Loucy (cell line): ENCODE measurements around the gene ADORA2A.

Experiments
- H2AFZ ChIP-seq: fragments of 200-600 bp; sonication (generic); 2 replicates; pipeline ENCODE4 v1.6.0; 2016; ENCODE audit warnings: antibody characterized with exemption, mild to moderate bottlenecking, low read length, moderate library complexity
- H3F3A ChIP-seq: fragments of 200-600 bp; 2 replicates; pipeline ENCODE4 v1.6.0; 2016; ENCODE audit warnings: antibody characterized with exemption, low read depth, mild to moderate bottlenecking
- H3K27me3 ChIP-seq: fragments of 200-600 bp; sonication (generic); 2 replicates; pipeline ENCODE4 v1.6.1; 2014; ENCODE audit warnings: low read length, mild to moderate bottlenecking; ENCODE audit not compliant: insufficient read depth, poor library complexity, severe bottlenecking
- H3K36me3 ChIP-seq: fragments of 200-600 bp; sonication (generic); 2 replicates; pipeline ENCODE4 v1.6.1; 2016; ENCODE audit warnings: low read length; ENCODE audit not compliant: insufficient read depth
- H3K4me1 ChIP-seq: fragments of 200-600 bp; sonication (generic); 2 replicates; pipeline ENCODE4 v1.5.1; 2014; ENCODE audit warnings: low read length, mild to moderate bottlenecking; ENCODE audit not compliant: insufficient read depth, poor library complexity, severe bottlenecking
- H3K4me2 ChIP-seq: fragments of 200-600 bp; sonication (generic); 2 replicates; pipeline ENCODE4 v1.6.0; 2014; ENCODE audit warnings: antibody characterized with exemption, low read length, low read depth, mild to moderate bottlenecking; ENCODE audit not compliant: poor library complexity, severe bottlenecking
- H3K4me3 ChIP-seq: fragments of 200-600 bp; sonication (generic); 2 replicates; pipeline ENCODE4 v1.5.1; 2014; ENCODE audit warnings: low read length, mild to moderate bottlenecking, mixed read lengths; ENCODE audit not compliant: poor library complexity, severe bottlenecking
- H3K79me2 ChIP-seq: fragments of 200-600 bp; sonication (generic); 2 replicates; pipeline ENCODE4 v1.6.1; 2014; ENCODE audit warnings: low read length; ENCODE audit not compliant: insufficient read depth
- H3K9ac ChIP-seq: fragments of 200-600 bp; sonication (generic); 2 replicates; pipeline ENCODE4 v1.6.0; 2014; ENCODE audit warnings: mild to moderate bottlenecking, low read depth, low read length, moderate library complexity; ENCODE audit not compliant: poor library complexity, severe bottlenecking
- H3K9me2 ChIP-seq: fragments of 200-600 bp; sonication (generic); replicated peaks from 2 replicates; pipeline ENCODE4 v1.6.1; 2016; ENCODE audit warnings: low read depth, low read length, mixed read lengths
- H3K9me3 ChIP-seq: fragments of 200-600 bp; sonication (generic); 2 replicates; pipeline ENCODE4 v1.6.1; 2014; ENCODE audit warnings: mild to moderate bottlenecking, antibody characterized with exemption, low read length, low read depth; ENCODE audit not compliant: insufficient read depth
- H4K20me1 ChIP-seq: fragments of 200-600 bp; sonication (generic); 2 replicates; pipeline ENCODE4 v1.6.0; 2014; ENCODE audit warnings: antibody characterized with exemption, low read length, mild to moderate bottlenecking; ENCODE audit not compliant: insufficient read depth, poor library complexity, severe bottlenecking
- EZH2phosphoT487 ChIP-seq: fragments of 200-600 bp; IDR thresholded peaks from 2 replicates; pipeline ENCODE4 v1.6.1; 2018; ENCODE audit warnings: antibody characterized with exemption, mild to moderate bottlenecking, moderate library complexity, borderline replicate concordance
- TF ChIP-seq, protein P1 (sequence below): fragments of 200-600 bp; sonication (generic); conservative IDR thresholded peaks from 2 replicates; pipeline ENCODE4 v1.5.1; 2014; ENCODE audit warnings: mild to moderate bottlenecking, antibody characterized with exemption, low read length

ADORA2A gene

DNA sequence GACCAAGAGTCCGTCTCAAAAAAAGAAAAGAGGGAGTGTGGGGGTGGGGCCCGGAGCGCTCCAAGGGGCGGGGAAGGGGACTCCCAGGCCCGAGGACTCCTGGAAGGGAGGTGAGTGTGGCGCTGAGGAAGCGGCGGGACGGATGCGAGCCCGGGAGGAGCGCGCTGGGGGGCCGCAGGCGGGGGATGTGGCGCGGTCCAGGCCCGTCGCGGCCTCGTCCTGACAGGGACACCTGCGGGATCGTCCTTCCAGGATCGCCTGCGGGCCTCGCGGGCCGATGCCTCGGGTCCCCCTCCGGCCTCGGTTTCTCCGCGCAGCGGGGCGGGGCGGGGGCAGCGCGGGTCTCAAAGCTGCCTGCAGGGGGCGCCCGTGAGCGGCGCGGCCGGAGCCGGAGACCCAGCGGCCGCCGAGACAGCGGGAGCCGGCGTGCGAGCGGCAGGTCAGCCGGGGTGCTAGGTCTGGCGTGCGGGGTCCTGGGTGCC is 3.8 kb upstream of the ADORA2A start:
- Histone ChIP-seq H3K9ac (no peak overlapping the region), H2AFZ (no peak overlapping the region), H3K27me3 (no peaks in the 10 kb centered on the region), H3K4me1 (peaks cover 34% of the 10 kb centered on the region), H3K9me3 (no peaks in the 10 kb centered on the region), H3K36me3 (no peaks in the 10 kb centered on the region), H3F3A (no peaks in the 10 kb centered on the region), H3K9me2 (no peaks in the 10 kb centered on the region), H4K20me1 (no peaks in the 10 kb centered on the region), H3K4me3 (no peak overlapping the region), H3K4me2 (no peak overlapping the region), H3K79me2 (peaks cover 5% of the 10 kb centered on the region; the same call in 1 of the 2 replicates)
- TF ChIP-seq, protein P1, sequence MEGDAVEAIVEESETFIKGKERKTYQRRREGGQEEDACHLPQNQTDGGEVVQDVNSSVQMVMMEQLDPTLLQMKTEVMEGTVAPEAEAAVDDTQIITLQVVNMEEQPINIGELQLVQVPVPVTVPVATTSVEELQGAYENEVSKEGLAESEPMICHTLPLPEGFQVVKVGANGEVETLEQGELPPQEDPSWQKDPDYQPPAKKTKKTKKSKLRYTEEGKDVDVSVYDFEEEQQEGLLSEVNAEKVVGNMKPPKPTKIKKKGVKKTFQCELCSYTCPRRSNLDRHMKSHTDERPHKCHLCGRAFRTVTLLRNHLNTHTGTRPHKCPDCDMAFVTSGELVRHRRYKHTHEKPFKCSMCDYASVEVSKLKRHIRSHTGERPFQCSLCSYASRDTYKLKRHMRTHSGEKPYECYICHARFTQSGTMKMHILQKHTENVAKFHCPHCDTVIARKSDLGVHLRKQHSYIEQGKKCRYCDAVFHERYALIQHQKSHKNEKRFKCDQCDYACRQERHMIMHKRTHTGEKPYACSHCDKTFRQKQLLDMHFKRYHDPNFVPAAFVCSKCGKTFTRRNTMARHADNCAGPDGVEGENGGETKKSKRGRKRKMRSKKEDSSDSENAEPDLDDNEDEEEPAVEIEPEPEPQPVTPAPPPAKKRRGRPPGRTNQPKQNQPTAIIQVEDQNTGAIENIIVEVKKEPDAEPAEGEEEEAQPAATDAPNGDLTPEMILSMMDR, result peak; percentile 62
- TF ChIP-seq EZH2phosphoT487, result no peak

DNA sequence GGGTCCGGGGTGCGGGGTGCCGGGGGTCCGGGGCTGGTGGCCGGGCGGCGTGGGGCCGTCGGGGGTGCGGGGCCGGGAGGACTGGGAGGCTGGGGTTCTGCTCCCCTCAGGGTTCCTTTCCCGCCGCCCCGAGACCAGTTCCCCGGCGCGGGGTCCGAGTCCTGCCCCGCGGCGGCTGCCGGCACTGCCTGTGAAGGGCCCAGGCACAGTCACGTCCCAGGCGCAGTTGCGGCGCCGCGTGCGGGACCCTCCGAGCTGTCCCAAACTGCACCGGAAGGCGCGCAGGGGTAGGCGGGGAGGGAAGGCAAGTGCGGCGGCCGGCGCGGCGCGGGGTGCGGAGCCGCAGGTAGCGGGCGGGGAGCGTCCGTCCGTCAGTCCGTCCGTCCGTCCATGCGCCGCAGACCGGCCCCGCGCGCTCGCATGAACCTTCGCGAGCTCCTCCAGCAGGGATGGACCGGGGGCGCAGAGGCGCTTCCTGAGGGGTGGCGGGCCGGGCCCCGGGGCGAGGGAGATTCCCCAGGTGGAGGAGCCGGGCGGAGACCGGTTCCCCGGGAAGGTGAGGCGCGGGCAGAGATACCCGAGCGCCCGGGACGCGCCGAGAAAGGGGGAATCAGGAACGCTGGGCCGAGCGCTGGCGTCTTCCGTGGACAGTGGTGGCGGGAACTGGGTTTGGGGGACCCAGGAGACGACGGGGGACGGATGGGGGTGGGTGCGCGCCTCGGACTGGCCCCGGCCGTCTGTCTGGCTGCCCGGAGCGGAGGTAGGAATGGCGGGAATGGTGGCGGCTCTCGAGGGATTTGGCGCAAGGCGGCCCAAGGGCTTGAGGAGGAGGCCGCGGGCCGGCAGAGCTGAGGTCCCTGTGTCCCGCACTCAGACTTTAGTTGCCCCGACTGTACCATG is 3.1 kb upstream of the ADORA2A start:
- no peak overlapping the region for H3K4me3 ChIP-seq
- no peaks in the 10 kb centered on the region for H3K36me3 ChIP-seq
- TF ChIP-seq, protein P1, result no peak
- no peak for TF ChIP-seq EZH2phosphoT487
- H3K9me3 ChIP-seq, result no peaks in the 10 kb centered on the region
- peaks cover 40% of the 10 kb centered on the region for H3K4me1 ChIP-seq
- H3K9ac ChIP-seq, result no peak overlapping the region
- no peaks in the 10 kb centered on the region for H3F3A ChIP-seq
- no peaks in the 10 kb centered on the region for H4K20me1 ChIP-seq
- no peak overlapping the region for H3K4me2 ChIP-seq
- no peaks in the 10 kb centered on the region for H3K27me3 ChIP-seq
- peaks cover 11% of the 10 kb centered on the region; the same call in 1 of the 2 replicates for H3K79me2 ChIP-seq
- no peak overlapping the region for H2AFZ ChIP-seq
- H3K9me2 ChIP-seq, result no peaks in the 10 kb centered on the region

DNA sequence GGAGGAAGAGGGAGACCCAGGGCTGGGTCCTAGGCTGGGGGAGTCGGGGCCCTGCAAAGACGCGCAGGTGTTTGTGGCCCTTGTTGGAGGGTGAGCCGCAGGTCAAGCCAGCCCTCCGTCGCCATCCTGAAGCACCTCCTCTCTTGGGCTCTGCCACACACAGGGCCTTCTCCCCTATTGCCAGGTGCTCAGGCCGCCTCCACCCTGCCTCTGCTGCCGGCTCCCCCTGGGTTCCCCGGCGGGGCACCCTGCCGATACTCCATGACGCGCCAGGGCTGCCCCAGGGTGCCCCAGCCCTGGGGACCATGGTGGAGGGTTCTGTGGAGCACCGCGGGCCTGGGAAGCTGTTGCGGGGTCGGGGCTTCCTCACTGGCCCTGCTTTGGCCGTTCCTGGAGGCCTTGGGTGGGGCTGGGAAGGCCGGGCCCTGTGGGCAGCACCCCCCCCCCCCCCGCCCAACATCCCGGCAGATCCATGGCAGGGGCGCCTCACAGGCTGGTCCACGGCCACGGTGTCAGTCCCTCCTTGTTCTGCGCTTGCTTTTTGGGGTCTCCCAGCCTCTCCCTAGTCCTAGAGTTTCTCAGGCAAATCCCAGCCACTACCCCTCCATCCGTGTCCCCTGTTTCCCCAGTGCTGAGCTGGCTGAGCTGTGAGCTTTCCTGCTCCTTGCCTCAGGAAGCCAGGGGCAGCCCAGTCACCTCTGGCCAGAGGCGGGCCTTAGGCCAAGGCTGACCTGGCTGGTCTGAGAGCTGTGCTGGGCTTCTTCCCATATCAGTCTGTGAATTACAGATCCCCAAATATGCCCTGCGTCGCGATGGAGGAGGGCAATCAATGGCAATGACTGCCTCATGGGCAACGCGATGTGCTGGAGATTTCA is 2.3 kb upstream of the ADORA2A start:
- Histone ChIP-seq H3K4me3 (no peak overlapping the region), H3K9me2 (no peaks in the 10 kb centered on the region), H3K79me2 (peaks cover 19% of the 10 kb centered on the region), H3K9me3 (no peaks in the 10 kb centered on the region), H2AFZ (no peak overlapping the region), H3K27me3 (no peaks in the 10 kb centered on the region), H3K36me3 (no peaks in the 10 kb centered on the region), H3K4me2 (no peak overlapping the region), H3F3A (no peaks in the 10 kb centered on the region), H3K9ac (no peak overlapping the region), H3K4me1 (peaks cover 49% of the 10 kb centered on the region), H4K20me1 (no peaks in the 10 kb centered on the region)
- TF ChIP-seq, protein P1, result no peak
- TF ChIP-seq EZH2phosphoT487, result no peak
